ENCODE results near the gene NOX3.
"Not testable (repeated sequence)": the region's sequence is repeated elsewhere in the genome, so short reads cannot be mapped to it uniquely, and the experiment has no call there.

Gene NOX3

GRCh38 chr6:155468543-155468942 is 12.9 kb upstream of the NOX3 start:
- not testable (repeated sequence) for DNase-seq (ENCODE audit: low read depth)

DNA sequence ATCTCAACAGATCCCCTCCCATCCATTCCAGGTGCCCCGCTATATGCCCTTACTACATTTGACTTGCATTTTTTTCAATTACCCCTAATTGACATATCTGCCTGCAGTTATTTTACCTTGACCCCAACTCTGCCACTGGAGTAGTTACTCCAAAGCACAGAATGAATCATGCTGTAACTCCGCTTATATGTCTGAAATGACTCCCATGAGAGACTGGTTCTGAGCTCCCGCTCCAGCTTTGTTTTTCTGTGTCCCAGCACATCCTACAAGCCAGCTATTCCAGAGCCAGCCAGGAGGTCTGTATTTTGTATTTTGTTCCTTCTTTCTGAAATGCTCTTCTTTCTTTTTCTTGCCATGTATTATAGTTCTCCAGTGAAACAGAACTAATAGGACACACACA is 10.9 kb upstream of the NOX3 start:
- DNase-seq (ENCODE audit: low read depth), result no peak

DNA sequence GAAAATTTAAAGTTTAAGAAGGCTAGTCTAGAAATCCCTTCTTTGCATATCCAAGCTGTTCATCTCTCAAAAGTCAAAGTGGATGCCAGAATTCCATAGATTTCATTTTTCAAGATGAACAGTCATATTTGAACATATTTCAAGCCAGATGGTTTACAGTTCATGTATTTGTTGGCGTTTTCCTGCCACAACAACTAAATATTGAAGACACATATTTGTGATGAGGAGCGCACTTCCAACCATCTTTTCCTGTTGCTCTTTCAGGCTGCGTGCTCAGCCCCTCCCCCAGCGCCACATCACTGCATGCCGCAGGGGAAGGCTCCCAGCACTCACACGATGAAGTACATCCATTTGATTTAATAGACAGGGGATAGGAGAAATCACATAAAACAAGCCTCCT is 5.9 kb upstream of the NOX3 start:
- no peak for DNase-seq (ENCODE audit: low read depth)

DNA sequence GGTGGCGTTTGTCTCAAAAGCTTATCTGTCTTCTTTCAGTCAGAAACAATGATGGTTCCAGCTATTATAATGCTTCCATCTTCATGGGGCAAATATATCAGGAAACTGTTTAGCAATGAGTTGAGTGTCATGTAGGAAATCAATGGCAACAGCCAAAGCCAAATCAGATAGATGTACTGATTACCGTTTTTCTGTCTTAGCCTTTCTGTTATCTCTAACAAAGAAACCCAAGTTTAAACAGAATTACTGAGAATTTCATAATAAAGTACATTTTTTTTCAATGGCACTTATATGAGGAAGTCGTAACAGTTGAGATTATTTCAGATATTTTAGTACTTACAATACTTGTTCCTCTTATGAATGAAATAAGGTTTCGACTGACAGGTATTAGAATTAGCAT is 1.2 kb downstream of the NOX3 start:
- DNase-seq (ENCODE audit: low read depth), result no peak

GRCh38 chr6:155454008-155454407 is 1.6 kb downstream of the NOX3 start:
- no peak for DNase-seq (ENCODE audit: low read depth)

GRCh38 chr6:155452576-155452975 is 3.1 kb downstream of the NOX3 start:
- no peak for DNase-seq (ENCODE audit: low read depth)

- not testable (repeated sequence) for DNase-seq (ENCODE audit: low read depth)
Measured at GRCh38 chr6:155451530-155451929, 4.1 kb downstream of the NOX3 start.

DNA sequence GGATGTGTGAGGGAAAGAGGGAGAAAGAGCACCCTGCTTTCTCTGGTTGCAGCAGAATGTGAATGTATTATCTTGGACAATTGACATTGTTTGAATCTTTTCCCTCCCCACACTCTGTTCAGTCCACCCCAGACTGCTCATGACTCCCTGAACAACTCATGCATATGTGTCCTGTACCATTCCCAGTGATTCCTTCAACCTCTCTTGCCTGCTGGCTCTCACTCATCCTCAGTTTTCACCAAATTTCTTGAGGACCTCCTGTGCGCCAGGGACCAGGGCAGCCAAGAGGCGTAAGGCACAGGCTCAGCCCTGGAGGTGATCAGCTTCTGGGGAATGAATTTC is 5.4 kb downstream of the NOX3 start:
- no peak for DNase-seq (ENCODE audit: low read depth)

GRCh38 chr6:155449450-155450239 is 6.0 kb downstream of the NOX3 start:
- no peak for DNase-seq (ENCODE audit: low read depth)

- DNase-seq (ENCODE audit: low read depth), result no peak
Measured at GRCh38 chr6:155448668-155449449, 6.8 kb downstream of the NOX3 start.

DNA sequence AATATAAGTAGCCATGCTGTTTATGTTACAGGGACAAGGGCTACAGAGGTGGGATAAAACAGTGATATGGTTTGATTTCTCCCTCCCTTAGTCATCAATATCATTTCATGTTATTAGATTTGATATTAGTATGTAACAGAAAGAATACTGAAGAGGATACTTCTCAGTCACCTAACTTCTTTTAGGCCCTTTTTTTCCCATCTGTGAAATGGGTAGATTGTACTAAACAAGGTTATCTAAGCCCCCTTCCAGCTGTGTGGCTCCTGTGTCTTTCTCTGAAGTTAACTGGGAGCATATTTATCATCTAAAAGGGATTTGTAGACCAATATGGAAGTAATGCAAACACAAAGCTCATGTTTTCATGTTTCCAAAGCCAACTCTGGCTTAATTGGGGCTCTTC is 7.7 kb downstream of the NOX3 start:
- no peak for DNase-seq (ENCODE audit: low read depth)

DNA sequence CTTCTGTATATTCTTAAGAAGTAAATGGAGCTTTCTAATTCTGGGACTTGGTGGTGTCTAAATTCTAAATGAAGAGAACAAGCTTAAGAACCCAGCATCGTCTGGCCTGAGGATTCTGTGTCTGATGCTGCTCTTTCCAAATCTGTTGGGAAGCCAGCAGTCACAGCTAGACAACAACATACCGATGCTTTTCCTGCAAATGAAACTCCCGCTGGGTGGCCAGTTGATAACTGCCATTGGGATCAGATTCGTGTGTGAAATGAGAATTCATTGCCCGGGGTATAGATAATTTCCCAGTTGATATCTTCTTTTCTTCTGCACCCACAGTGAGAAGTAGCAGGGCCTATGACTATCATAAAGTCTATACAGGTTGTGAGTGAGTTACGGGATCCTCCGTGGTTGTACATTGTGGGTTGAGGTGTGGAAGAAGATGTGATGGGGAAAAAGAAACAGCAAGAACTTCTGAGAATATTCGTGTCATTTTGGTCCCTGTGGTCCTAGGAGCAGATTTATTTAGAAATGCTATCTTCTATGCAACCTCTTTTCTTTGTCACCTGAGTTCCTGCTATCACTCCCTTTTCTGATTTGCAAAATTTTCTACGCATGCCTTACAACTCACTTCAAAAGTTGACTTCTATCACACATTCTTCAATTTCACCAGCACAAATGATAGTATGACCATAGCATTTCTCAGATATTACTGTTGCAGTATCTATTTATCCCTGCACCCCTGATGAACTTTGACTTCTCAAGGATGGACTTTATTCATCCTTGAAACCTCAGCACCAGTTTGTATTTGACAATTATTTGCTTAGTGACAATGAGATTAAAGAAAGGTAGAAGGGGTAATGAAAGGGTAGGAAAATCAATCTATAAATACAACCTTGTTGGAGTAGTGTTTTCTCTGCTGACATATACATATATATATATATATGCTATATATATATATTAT is 10.4 kb downstream of the NOX3 start:
- DNase-seq (ENCODE audit: low read depth), result no peak

- DNase-seq (ENCODE audit: low read depth), result no peak
Measured at GRCh38 chr6:155444120-155444917, 11.3 kb downstream of the NOX3 start.

DNA sequence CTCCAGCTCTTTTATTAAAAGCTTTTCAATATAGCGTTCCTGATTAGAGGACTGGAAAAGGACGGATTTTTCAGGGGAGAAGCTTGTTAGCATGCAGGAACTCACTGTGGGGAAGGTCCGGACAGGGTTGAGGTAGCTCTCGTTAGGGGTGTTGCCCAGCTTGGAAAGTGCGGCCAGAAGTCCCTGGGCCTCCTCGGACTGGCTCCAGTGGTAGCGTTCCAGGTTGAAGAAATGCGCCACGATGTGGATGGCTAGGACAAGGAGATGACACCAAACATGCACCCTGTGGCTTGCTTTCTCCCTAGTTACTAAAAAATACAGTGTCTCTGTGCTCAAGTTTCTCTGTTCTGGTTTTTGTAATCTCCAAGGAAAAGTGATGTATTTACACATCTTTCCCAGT is 12.5 kb downstream of the NOX3 start:
- DNase-seq (ENCODE audit: low read depth), result no peak

GRCh38 chr6:155442562-155442961 is 13.1 kb downstream of the NOX3 start:
- DNase-seq (ENCODE audit: low read depth), result no peak

GRCh38 chr6:155441112-155441465 is 14.6 kb downstream of the NOX3 start:
- DNase-seq (ENCODE audit: low read depth), result no peak

GRCh38 chr6:155440398-155441111 is 15.1 kb downstream of the NOX3 start:
- no peak for DNase-seq (ENCODE audit: low read depth)

GRCh38 chr6:155439376-155439775 is 16.3 kb downstream of the NOX3 start:
- DNase-seq (ENCODE audit: low read depth), result no peak

- no peak for DNase-seq (ENCODE audit: low read depth)
Measured at GRCh38 chr6:155436981-155437749, 18.5 kb downstream of the NOX3 start.

- DNase-seq (ENCODE audit: low read depth), result no peak
Measured at GRCh38 chr6:155434829-155435423, 20.7 kb downstream of the NOX3 start.

Measured in stimulated activated CD8-positive, alpha-beta memory T cell treated with anti-CD3 and anti-CD28 coated beads, Interleukin-12 subunit alpha, Interleukin-12 subunit beta, amount 100 ng/mL, for 1 hour (primary cell).